GM21723 (cell line): ENCODE results near the gene CCDC77.

ENCODE experiments used
- ATAC-seq: cut with Tn5 transposase; IDR thresholded peaks from one replicate; pipeline ENCODE4 v1.9.1; 2021; ENCODE audit warnings: mild to moderate bottlenecking, moderate library complexity; ENCODE audit not compliant: unreplicated experiment

CCDC77 gene

GRCh38 chr12:450438-450837, 49.0 kb downstream of the CCDC77 start:
- ATAC-seq: no peak

DNA sequence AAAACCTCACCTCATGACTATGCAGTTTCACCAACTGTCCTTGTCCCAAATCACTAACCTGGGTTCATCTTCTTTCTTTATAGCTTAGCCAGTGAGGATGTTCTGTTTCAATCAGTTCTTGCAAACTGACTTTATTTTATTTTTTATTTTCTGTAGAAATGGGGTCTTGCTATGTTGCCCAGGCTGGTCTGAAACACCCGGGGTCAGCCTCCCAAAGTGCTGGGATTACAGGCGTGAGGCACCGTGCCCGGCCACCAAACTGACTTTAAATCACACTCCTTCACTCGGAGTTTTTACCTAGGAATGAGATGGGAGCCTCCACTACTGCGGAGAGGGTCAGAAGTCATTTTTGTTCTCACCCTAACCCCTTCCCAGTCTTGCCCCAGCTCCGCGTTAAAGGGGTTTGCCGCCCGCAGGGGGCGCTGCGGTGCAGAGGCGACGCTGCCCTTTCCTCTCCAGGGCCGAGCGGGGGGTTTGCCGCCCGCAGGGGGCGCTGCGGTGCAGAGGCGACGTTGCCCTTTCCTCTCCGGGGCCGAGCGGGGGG, 51.3 kb downstream of the CCDC77 start:
- no peak for ATAC-seq

- no peak for ATAC-seq
Observed at GRCh38 chr12:454833-455232, 53.4 kb downstream of the CCDC77 start.

DNA sequence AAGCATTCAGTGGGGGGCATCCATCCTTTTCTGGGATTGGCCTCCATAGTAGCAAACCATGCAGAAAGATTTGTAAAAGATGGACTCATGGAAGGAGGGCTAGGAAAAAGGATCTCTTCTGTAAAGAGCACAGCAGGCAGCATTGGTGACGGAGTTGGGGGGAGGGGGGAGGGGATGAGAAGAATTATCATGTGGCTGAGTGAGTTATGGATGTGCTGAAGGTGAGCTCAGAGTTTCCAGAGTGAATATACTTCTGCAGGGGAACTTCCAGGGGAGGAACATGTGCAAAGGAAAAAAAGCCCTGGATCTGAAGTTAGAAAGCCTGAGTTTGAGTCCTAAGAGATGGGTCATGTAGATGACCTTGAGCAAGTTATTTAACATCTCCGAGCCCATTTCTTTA, 54.4 kb downstream of the CCDC77 start:
- no peak for ATAC-seq

DNA sequence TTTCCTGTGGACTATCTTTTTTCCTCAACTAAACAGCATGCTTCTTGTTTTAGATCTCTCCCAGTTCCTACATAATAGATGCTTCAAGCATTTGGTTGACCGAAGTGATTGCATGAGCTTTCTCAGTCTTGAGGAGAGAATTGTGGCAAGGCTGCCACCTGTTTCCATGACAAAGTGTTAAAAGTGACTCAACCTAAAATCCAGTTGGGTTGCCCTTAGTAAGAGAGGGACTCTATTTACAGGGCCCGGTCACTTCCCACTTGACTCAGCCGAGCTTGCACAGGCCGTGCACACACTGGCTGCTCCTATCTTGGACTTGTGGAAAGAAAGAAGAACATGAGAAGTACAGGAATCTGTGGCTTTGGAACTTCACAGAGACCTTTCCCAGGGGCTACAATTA, 56.2 kb downstream of the CCDC77 start:
- no peak for ATAC-seq

DNA sequence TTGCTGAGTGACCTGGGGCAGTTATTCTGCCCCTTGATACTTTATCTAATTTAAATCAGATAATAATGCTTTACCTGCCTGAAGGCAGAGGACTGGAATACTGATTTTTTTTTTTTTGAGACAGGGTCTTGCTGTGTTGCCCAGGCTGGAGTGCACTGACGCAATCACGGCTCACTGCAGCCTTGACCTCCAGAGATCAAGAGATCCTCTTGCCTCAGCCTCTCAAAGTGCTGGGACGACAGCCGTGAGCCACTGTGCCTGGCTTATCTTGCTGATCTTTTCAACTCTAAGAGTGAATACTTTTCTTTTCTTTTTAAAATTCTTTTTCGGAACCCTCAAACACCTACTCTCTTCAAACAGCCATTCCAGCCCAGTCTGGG, 57.6 kb downstream of the CCDC77 start:
- no peak for ATAC-seq

DNA sequence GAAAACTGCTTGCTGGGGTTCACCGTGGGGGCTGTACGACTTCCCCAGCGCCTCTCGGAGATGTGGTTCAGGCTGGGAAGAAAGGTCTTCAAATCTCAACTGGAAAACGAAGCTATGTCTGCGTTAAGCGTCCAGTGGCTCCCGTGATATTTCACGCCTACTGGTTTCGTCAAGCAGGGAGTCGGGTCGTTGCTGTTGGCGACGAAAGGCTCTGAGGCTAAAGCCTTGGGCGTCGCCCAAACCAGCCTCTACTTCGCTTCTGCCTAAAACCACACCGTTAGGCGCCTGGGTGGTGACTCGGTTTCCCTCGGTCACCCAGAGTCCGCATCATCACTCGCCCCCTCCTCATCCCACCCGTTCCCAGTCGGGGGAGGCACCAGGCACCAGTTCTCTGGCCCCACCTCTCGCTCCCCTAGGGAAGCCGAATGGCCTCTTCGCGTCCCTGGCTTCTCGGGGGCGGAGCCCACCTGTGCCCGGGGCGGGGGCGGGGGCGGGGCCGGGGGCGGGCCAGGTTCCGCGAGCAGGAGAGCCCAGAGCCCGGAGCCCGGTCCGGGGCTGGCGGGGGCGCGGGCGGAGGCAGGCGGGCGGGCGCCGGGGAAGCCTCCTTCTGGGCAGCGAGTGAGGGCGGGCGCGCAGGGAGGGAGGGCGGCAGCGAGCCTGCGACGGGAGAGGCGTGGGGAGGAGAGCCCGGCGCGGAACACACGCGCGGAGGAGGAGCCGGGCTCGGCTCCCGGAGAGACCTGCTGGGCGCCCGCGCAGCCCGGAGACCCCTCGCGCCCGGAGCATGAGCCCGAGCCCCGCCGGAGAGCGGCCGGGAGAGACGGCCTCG, 58.2 kb downstream of the CCDC77 start, which contains the start of gene B4GALNT3:
Gene B4GALNT3, plus strand, starts transcription at position 510 of the 829 bp plus-strand sequence. CDS start 438 bp downstream, outside the sequence.
- ATAC-seq: no peak

DNA sequence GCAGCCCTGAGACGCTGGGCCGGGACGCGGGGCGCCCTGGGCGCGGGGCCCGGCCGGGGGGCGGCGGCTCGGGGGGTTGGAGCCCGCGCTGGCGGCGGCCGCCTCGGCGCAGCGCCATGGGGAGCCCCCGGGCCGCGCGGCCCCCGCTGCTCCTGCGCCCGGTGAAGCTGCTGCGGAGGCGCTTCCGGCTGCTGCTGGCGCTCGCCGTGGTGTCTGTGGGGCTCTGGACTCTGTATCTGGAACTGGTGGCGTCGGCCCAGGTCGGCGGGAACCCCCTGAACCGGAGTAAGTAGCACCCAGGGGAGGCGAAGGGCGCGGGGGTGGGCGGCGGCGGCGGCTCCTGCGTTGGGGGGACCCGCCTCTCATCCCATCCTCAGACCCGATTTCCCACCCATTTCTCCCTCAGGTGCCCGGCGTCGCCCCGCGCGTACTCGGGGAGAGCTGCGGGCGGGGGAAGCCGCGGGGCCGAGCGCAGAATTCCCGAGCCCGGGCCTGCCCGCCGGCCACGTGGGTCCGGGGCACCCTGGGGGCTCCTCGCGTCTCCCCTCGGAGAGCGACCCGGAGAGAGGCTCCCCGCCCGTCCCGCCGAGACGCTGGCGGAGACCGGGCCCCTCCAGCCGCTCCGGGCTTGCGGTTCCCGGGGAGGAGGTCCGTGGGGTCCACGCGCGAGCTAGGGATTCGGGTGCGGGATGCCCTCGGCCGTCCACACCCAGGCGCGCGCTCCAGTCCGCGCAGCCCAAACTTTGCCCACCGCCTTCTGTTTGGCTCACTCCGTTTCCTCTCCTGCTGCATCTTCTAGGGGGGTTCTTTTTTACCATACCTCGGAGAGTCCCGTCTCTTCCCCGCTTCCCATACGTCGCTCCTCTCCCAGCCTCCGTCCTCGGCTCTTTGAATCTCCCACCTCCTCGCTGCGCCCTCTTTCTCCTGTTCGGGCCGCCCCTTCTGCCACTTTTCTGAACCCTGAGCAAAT, 59.1 kb downstream of the CCDC77 start:
- ATAC-seq: no peak

- no peak for ATAC-seq
Observed at GRCh38 chr12:461425-461824, 60.0 kb downstream of the CCDC77 start.

- ATAC-seq: no peak
Observed at GRCh38 chr12:462936-463705, 61.7 kb downstream of the CCDC77 start.

DNA sequence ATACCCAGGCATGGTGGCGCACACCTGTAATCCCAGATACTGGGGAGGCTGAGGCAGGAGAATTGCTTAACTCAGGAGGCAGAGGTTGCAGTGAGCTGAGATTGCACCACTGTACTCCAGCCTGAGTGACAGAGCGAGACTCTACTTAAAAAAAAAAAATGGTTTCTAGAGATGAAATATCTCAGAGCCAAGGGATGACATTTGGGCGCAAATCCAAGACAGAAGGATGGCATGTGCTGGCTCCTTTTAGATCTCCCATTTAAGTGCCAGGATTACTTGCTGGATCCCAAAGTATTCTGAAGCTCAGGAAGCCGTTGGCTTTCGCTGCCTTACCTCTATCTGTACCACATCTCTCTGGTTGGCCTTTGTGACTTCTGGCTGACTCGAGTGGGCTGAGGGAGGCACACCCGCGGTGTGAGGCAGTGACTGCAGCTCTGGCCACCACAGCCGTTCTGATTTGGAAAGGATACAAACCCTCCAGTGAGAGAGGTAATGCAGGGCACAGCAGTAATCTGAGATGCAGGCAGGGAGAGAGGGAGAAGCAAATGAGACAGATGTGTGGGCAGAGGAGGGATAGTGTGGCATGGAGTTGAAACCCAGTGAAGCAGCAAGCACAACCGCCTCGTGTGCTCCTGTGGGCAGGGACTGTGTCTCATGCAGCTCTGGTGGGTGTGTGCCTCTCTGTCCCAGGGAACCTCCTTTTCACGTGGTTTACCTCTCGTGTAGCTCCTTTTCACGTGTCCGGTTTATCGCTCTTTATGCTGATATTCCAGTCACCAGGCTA, 63.2 kb downstream of the CCDC77 start:
- no peak for ATAC-seq

DNA sequence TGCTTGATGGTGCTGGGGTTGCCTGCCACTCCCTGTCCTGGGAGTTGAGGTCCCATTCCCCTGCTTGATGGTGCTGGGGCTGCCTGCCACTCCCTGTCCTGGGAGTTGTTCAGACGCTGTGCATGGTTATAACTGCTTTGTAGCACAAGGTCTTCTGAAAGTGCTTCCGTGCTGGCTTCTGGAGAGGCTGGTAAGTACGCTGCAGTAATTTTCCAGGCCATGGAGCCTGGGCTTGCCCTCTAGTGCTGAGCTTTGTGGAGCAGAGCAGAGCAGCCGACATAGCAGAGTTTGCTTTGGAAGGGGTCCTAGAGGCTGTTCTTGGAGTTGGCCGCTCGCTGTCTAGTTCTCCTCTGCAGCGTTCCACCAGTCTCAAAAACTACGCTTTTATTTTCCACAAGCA, 64.6 kb downstream of the CCDC77 start:
- ATAC-seq: no peak

DNA sequence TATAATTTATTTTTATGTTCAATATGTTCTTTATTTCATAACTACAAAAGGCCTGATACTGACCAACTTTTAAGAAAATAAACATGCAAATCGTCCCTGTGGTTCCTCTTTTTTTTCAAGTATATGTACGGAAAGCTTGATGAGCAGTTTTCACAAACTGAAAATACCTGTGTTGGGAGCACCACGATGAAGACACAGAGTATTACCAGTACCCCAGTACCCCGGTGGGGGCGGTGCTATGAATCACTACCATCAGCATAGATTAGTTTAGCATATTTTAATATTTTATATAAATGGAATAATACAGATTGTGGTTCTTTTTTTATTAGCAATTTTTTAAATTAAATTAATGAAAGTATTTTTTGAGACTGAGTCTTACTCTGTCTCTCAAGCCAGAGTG, 65.3 kb downstream of the CCDC77 start:
- ATAC-seq: no peak

DNA sequence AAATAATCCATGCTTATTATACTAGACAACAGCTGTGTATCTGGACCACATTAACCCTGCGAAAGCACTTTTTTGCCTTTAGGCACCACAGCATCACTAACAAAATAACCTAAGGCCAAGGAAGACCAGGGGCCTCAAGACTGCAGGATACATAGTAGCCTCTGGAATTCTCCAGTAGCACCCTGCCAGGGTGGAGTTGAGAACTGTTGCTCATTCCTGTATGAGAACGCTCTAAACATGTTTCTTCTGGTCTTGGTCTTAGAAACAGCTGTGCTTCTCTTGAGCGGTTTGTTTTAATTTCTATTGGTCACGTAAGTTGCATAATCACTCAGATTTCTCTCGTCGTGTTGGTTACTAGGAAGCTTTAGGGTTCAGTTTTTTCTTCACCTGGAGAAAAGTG, 66.1 kb downstream of the CCDC77 start:
- no peak for ATAC-seq

GRCh38 chr12:468671-469389, 67.4 kb downstream of the CCDC77 start:
- no peak for ATAC-seq

DNA sequence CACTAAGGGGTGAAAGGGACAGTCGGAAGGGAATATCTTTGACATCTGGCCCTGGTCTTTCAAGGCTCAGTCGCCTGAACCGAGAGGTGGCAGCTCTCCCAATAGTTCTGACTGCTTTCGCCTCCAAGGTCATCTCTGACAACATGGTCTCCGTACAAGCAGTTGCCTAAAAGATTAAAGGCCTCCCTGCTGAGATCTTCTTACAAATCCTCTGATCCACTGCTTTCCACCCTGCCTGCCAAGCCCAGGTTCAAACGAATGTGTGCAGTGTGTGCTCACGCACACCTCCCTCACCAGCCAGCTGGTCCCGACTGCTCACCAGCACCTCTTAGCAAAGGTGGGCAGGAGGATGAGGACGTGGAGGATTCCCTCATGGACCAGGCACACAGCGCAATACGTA, 68.7 kb downstream of the CCDC77 start:
- ATAC-seq: no peak

GRCh38 chr12:473198-473597, 71.8 kb downstream of the CCDC77 start:
- ATAC-seq: no peak

DNA sequence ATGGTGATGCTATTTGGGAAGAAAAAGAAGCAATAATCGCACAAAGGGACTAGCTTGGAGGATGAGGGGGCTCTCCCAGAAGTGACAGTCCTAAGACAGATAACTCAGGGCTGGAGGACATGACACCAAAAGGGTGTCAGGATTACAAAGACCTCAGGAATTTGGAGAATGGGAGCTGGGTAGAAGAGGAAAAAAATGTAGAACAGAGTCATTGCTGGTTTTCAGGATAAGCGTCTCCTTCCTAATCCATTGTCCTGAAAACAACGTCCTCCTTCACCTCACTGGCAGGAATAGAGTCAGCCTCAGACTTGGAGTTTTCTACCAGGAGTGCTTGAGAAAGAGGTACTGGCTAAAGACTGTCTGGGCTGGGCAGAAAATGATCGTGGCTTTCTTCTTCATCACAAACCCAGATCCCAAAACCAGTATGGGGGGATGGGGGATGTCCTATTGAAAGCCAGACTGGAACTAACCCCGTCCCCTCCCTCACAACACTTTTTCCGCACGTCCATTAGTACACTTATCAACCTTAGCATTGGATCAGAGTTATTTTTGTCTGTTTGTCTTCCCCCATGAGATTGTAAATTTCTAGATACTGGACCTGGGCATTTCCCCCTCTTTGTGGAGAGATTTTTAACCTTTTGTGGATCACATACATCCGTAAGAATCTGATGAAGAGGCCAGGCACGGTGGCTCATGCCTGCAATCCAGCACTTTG, 72.6 kb downstream of the CCDC77 start:
- ATAC-seq: no peak

DNA sequence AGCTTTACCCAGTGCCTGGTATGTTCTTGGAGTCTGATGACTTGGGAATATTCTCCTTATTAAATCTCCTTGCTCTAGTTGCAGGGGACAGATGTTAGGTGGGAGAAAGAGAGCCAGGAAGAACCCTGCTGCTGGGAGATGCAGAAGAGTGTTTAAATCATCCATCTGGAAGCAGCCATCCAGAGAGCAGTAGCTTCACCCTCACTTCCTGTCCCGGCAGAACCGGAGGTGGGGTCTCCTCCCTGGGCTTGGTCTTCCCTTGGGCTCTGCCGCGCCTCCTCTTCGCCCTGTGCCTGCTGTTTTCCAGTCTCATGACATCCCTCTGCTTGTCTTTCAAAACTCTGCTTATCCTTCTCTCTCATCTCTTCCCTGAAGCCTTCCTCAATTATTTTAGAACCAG, 73.8 kb downstream of the CCDC77 start:
- ATAC-seq: no peak
